Hematopoietic multipotent progenitor cell treated with erythropoietin and hydrocortisone succinate and interleukin-3 and kit ligand, for 15 days (in vitro differentiated cells): ENCODE data around the gene ATP2C1.

Source experiments
- DNase-seq: peaks from one replicate; pipeline ENCODE4 v3.0.0-alpha.2; 2015; ENCODE audit warnings: low spot score

The ATP2C1 gene

GRCh38 chr3:130895690-130896488 lies 2.0 kb downstream of the ATP2C1 start:
- peak; percentile 14 for DNase-seq

GRCh38 chr3:130897316-130897715 lies 3.4 kb downstream of the ATP2C1 start:
- no peak for DNase-seq

- DNase-seq: no peak
These were observed 7.1 kb downstream of the ATP2C1 start for GRCh38 chr3:130900959-130901358.

- no peak for DNase-seq
These were observed 7.8 kb downstream of the ATP2C1 start for GRCh38 chr3:130901463-130902204.

GRCh38 chr3:130903412-130903908 lies 9.6 kb downstream of the ATP2C1 start:
- no peak for DNase-seq

GRCh38 chr3:130904491-130904890 lies 10.6 kb downstream of the ATP2C1 start:
- no peak for DNase-seq

GRCh38 chr3:130905551-130905950 lies 11.7 kb downstream of the ATP2C1 start:
- no peak for DNase-seq

- DNase-seq: no peak
These were observed 12.6 kb downstream of the ATP2C1 start for GRCh38 chr3:130906374-130906995.

- DNase-seq: no peak
These were observed 13.6 kb downstream of the ATP2C1 start for GRCh38 chr3:130907500-130907899.

GRCh38 chr3:130907966-130908365 lies 14.1 kb downstream of the ATP2C1 start:
- no peak for DNase-seq

GRCh38 chr3:130915567-130916292 lies 21.8 kb downstream of the ATP2C1 start:
- DNase-seq: no peak

GRCh38 chr3:130916507-130917167 lies 22.8 kb downstream of the ATP2C1 start:
- no peak for DNase-seq

GRCh38 chr3:130918328-130918727 lies 24.4 kb downstream of the ATP2C1 start:
- DNase-seq: no peak

GRCh38 chr3:130925628-130926027 lies 31.7 kb downstream of the ATP2C1 start:
- no peak for DNase-seq

- peak; percentile 10 for DNase-seq
These were observed 32.6 kb downstream of the ATP2C1 start for GRCh38 chr3:130926504-130926903.

GRCh38 chr3:130929804-130930203 lies 35.9 kb downstream of the ATP2C1 start:
- DNase-seq: no peak

GRCh38 chr3:130932979-130933378 lies 39.1 kb downstream of the ATP2C1 start:
- DNase-seq: no peak

GRCh38 chr3:130933801-130934345 lies 40.0 kb downstream of the ATP2C1 start:
- DNase-seq: no peak

GRCh38 chr3:130934442-130935089 lies 40.7 kb downstream of the ATP2C1 start:
- DNase-seq: no peak

GRCh38 chr3:130935761-130936492 lies 42.0 kb downstream of the ATP2C1 start:
- no peak for DNase-seq
